Body of pancreas (tissue), 4 donors: ENCODE data around the gene CMSS1. TPM values are rescaled to one million over a fixed set of nuclear protein-coding genes. Genes with fewer than 3 reads are reported as not detected.
A peak's percentile ranks its signal among the peaks of the same experiment; 100 is the strongest.

Experiments
- ATAC-seq: fragments of 150-250 bp; one replicate; pipeline ENCODE4 v1.9.1; 2016
- DNase-seq, 4 donors: peaks; one replicate each; pipeline ENCODE4 v3.0.0-alpha.2; 2019
- H3K27ac ChIP-seq, 4 donors: fragments of 200-600 bp; sonication (generic); 1 replicate in 3 of 4; 2 replicates in 1 of 4; pipeline versions ENCODE4 v1.5.1 to v1.6.1; 2016 to 2019; ENCODE audit warnings: mild to moderate bottlenecking in 1 of 4, mixed read lengths in 1 of 4, moderate library complexity in 1 of 4
- H3K27me3 ChIP-seq, 2 donors: fragments of 200-600 bp; sonication (generic); one replicate each; pipeline ENCODE4 v1.6.0; 2016; ENCODE audit warnings: mild to moderate bottlenecking in 1 of 2
- H3K36me3 ChIP-seq, 2 donors: fragments of 200-600 bp; sonication (generic); replicated peaks in 1 of 2; 2 replicates each; pipeline ENCODE4 v1.5.1; 2016; ENCODE audit warnings: low read depth in 2 of 2; ENCODE audit not compliant: insufficient read depth in 1 of 2
- H3K4me1 ChIP-seq: fragments of 200-600 bp; sonication (generic); one replicate; pipeline ENCODE4 v1.6.0; 2016
- H3K4me3 ChIP-seq, 2 donors: fragments of 200-600 bp; sonication (generic); 1 replicate in 1 of 2; 2 replicates in 1 of 2; pipeline ENCODE4 v1.5.1; 2016 to 2019
- H3K9me3 ChIP-seq, 3 donors: fragments of 200-600 bp; sonication (generic); 1 replicate in 2 of 3; 2 replicates in 1 of 3; pipeline ENCODE4 v1.5.1; 2016
- POLR2A ChIP-seq, 3 donors: fragments of 450-650 bp; IDR thresholded peaks; one replicate each; pipeline ENCODE4 v1.6.1; 2016; ENCODE audit warnings: antibody characterized with exemption in 3 of 3, mild to moderate bottlenecking in 2 of 3
- WGBS, 2 donors: methylation state at CpG; one replicate each; pipeline ENCODE4 v1.1.5; 2017; 5-methylcytosine and 5-hydroxymethylcytosine counted together
- intact Hi-C: fragments of 100-400 bp; cut with DNase I; formaldehyde crosslinking; loops from one replicate; pipeline ENCODE4 v1.15.1; 2023
- total RNA-seq, 2 donors: library from RNA; depleted of rRNA; stranded (reverse); fragments of >200 nt; gene quantifications; one replicate each; pipeline ENCODE4 v1.1.0, GENCODE V29; 2016
- TF ChIP-seq, protein P1 (sequence below), 7 experiments: fragments of 450-650 bp in 4 of 7; fragments of 200-600 bp in 3 of 7; sonication (generic) in 3 of 7; IDR thresholded peaks; one replicate each; pipeline ENCODE4 v1.5.1; 2016 to 2019; ENCODE audit warnings: antibody characterized with exemption in 7 of 7

Gene CMSS1
- total RNA-seq, 2 donors from 2014 or later = 3.9 to 21.4 TPM

- DNase-seq (no peak), ATAC-seq (no peak)
- Histone ChIP-seq H3K9me3 (no peaks in the 10 kb centered on the region), H3K4me3 (no peak overlapping the region), H3K4me1 (peaks cover 28% of the 10 kb centered on the region), H3K27me3 (no peaks in the 10 kb centered on the region), H3K27ac (peak overlapping the region in 1 of 4 donors; percentile 46), H3K36me3 (no peaks in the 10 kb centered on the region)
- TF ChIP-seq, protein P1, sequence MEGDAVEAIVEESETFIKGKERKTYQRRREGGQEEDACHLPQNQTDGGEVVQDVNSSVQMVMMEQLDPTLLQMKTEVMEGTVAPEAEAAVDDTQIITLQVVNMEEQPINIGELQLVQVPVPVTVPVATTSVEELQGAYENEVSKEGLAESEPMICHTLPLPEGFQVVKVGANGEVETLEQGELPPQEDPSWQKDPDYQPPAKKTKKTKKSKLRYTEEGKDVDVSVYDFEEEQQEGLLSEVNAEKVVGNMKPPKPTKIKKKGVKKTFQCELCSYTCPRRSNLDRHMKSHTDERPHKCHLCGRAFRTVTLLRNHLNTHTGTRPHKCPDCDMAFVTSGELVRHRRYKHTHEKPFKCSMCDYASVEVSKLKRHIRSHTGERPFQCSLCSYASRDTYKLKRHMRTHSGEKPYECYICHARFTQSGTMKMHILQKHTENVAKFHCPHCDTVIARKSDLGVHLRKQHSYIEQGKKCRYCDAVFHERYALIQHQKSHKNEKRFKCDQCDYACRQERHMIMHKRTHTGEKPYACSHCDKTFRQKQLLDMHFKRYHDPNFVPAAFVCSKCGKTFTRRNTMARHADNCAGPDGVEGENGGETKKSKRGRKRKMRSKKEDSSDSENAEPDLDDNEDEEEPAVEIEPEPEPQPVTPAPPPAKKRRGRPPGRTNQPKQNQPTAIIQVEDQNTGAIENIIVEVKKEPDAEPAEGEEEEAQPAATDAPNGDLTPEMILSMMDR (IDR thresholded peaks at IDR 0.05) = no peak
- no peak for TF ChIP-seq POLR2A (IDR thresholded peaks at IDR 0.05)
- 75 to 80% methylated on average over 4 of the region's 4 CpGs for WGBS, 2 donors
- intact Hi-C loops = no loop called here
Measured at GRCh38 chr3:100075851-100076730, 258.4 kb downstream of the CMSS1 start.

DNA sequence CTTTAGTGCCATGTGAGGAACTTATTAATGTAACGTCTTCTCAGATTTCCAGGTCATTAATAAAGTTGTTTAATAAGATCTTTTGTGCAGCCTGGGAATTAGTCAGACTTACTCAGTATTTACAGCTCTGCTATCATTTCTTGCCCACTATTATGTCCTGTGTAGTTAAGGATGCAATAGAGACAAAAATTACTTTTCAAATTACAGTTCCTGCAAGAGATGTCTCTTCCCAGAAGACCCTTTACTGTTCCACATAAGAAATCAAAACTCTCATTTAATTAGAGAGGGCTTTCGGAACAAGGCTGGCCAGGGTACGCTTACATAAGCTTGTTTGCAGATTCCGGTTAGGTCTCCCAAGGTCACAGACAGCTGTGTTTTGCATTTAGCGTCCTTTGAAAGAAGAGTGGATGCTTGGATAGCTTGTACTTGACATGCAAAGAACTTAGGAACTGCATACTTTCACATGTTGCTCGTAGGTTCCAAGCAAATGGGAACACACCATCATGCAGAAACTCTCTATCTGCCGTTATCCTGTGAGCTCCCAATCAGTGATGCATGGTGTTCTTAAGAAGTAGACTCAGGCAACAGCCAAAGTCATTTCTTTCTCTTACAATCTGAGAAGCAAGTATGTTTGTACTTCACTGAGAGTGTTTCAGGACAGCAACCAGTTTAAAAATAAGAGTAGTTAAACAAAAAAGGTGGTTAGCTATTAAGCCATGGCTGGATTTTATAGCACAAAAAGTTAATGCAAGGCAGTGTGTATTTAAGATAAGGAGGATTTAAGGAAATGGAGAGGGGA, 259.3 kb downstream of the CMSS1 start:
- peaks cover 32% of the 10 kb centered on the region for H3K4me1 ChIP-seq
- no peaks in the 10 kb centered on the region for H3K27me3 ChIP-seq
- intact Hi-C loops = no loop called here
- ATAC-seq (no peak), DNase-seq (peak in 1 of 4 donors; percentile 10)
- H3K27ac ChIP-seq = peak overlapping the region in 3 of 4 donors; percentile 15 to 46 (median 17)
- WGBS, 2 donors = 45 to 47% methylated on average over 7 of the region's 7 CpGs
- H3K4me3 ChIP-seq = no peak overlapping the region
- no peak for TF ChIP-seq POLR2A (IDR thresholded peaks at IDR 0.05)
- TF ChIP-seq, protein P1 (IDR thresholded peaks at IDR 0.05) = no peak
- no peaks in the 10 kb centered on the region for H3K36me3 ChIP-seq
- H3K9me3 ChIP-seq = no peaks in the 10 kb centered on the region

DNA sequence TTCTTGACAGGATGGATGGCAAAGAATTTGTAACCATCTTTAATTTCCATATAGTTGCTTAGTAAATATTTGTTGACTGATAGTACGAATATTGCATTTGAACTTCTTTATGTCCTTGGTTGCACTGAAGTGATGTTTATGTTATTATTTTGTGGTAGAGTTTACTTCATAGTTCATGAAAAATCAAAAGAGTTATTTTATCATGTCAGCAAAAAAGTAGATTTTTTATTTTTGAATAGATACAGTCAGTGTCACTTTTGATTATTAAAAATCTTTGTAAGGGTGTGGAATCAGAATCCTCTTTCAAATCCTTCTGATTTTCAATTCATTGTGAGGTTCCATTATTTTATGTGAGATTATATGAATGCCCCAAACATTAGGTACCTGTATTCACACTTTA, 261.7 kb downstream of the CMSS1 start:
- H3K27me3 ChIP-seq = no peaks in the 10 kb centered on the region
- ATAC-seq (no peak), DNase-seq (no peak)
- H3K36me3 ChIP-seq = no peaks in the 10 kb centered on the region
- TF ChIP-seq, protein P1 (IDR thresholded peaks at IDR 0.05) = no peak
- no peak for TF ChIP-seq POLR2A (IDR thresholded peaks at IDR 0.05)
- intact Hi-C loops = no loop called here
- 83 to 89% methylated on average over 1 of the region's 1 CpG for WGBS, 2 donors
- no peaks in the 10 kb centered on the region for H3K9me3 ChIP-seq
- H3K4me3 ChIP-seq = no peak overlapping the region
- peaks cover 32% of the 10 kb centered on the region for H3K4me1 ChIP-seq
- H3K27ac ChIP-seq = no peak overlapping the region

DNA sequence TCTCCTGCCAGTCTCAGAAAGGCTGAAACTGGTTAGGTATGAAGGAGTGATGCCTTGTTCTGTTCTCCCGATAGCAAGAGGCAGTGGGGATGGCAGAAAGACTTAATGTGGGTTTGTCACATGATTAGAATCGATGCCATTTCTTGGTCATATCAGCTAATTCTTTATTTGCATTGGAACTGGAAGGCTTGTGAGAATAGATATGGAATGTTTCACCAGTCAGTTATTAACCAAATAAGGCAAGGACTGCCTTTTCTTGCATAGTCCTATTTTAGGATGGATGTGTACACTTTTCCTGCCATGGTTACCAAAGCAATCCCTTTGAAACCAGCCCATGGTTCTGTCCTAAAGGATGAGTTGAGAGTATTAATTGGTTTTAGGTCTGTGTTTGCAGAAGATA, 262.9 kb downstream of the CMSS1 start:
- Histone ChIP-seq H3K27ac (peak overlapping the region in 1 of 4 donors; percentile 4), H3K36me3 (no peaks in the 10 kb centered on the region), H3K4me1 (peaks cover 32% of the 10 kb centered on the region), H3K9me3 (no peaks in the 10 kb centered on the region), H3K27me3 (no peaks in the 10 kb centered on the region), H3K4me3 (no peak overlapping the region)
- TF ChIP-seq, protein P1 (IDR thresholded peaks at IDR 0.05) = no peak
- no peak for TF ChIP-seq POLR2A (IDR thresholded peaks at IDR 0.05)
- intact Hi-C loops = no loop called here
- ATAC-seq (peak; percentile 87), DNase-seq (no peak)
- WGBS, 2 donors = 17 to 19% methylated on average over 2 of the region's 2 CpGs
